GM23338 (cell line): ENCODE results near the gene RICTOR. TPM values are rescaled to one million over a fixed set of nuclear protein-coding genes. Genes with fewer than 3 reads are reported as not detected.

ENCODE experiments used
- ATAC-seq: fragments of 200-7000 bp; cut with Tn5 transposase; 3 replicates; pipeline ENCODE4 v1.9.1; 2020
- DNase-seq: peaks from one replicate; pipeline ENCODE4 v3.0.0-alpha.2; 2015; ENCODE audit warnings: low spot score
- H2AFZ ChIP-seq: fragments of 200-600 bp; sonication (generic); 2 replicates; pipeline ENCODE4 v1.8.0; 2016; ENCODE audit warnings: antibody characterized with exemption, mild to moderate bottlenecking, moderate library complexity
- H3F3A ChIP-seq: fragments of 200-600 bp; sonication (generic); replicated peaks from 2 replicates; pipeline ENCODE4 v1.8.0; 2017; ENCODE audit warnings: antibody characterized with exemption, mixed run types, low read depth
- H3K27ac ChIP-seq: fragments of 200-600 bp; sonication (generic); 2 replicates; pipeline ENCODE4 v1.6.1; 2016; ENCODE audit warnings: low read depth
- H3K27me3 ChIP-seq: fragments of 200-600 bp; sonication (generic); 2 replicates; pipeline ENCODE4 v1.8.0; 2016; ENCODE audit warnings: mild to moderate bottlenecking, mixed run types, moderate library complexity; ENCODE audit not compliant: insufficient read depth
- H3K36me3 ChIP-seq: fragments of 200-600 bp; sonication (generic); 2 replicates; pipeline ENCODE4 v1.8.0; 2016; ENCODE audit warnings: mild to moderate bottlenecking; ENCODE audit not compliant: insufficient read depth
- H3K4me1 ChIP-seq: fragments of 200-600 bp; sonication (generic); 2 replicates; pipeline ENCODE4 v1.8.0; 2016; ENCODE audit warnings: mild to moderate bottlenecking, moderate library complexity; ENCODE audit not compliant: insufficient read depth
- H3K4me2 ChIP-seq: fragments of 200-600 bp; sonication (generic); 2 replicates; pipeline ENCODE4 v1.7.1; 2017; ENCODE audit warnings: mixed run types
- H3K4me3 ChIP-seq: fragments of 200-600 bp; sonication (generic); 2 replicates; pipeline ENCODE4 v1.6.1; 2016; ENCODE audit warnings: mixed run types
- H3K79me2 ChIP-seq: fragments of 200-600 bp; sonication (generic); replicated peaks from 2 replicates; pipeline ENCODE4 v1.8.0; 2017; ENCODE audit warnings: mild to moderate bottlenecking; ENCODE audit not compliant: insufficient read depth
- H3K9me2 ChIP-seq: fragments of 200-600 bp; sonication (generic); 2 replicates; pipeline ENCODE4 v1.8.0; 2017; ENCODE audit not compliant: insufficient read depth
- H4K20me1 ChIP-seq: fragments of 200-600 bp; sonication (generic); replicated peaks from 2 replicates; pipeline ENCODE4 v1.8.0; 2017; ENCODE audit warnings: mild to moderate bottlenecking; ENCODE audit not compliant: insufficient read depth
- H3K27ac Mint-ChIP-seq: 2 replicates; pipeline ENCODE4 v1.8.0; 2020; ENCODE audit warnings: inconsistent platforms, mild to moderate bottlenecking, moderate library complexity, mixed read lengths
- H3K27me3 Mint-ChIP-seq: 3 replicates; pipeline ENCODE4 v1.8.0; 2022; ENCODE audit warnings: low read depth, mild to moderate bottlenecking, moderate library complexity, mixed read lengths, inconsistent platforms; ENCODE audit not compliant: insufficient read depth, poor library complexity
- H3K36me3 Mint-ChIP-seq: 3 replicates; pipeline ENCODE4 v1.8.0; 2021; ENCODE audit warnings: low read depth, mild to moderate bottlenecking, inconsistent platforms, moderate library complexity, mixed read lengths
- H3K4me1 Mint-ChIP-seq: 3 replicates; pipeline ENCODE4 v1.8.0; 2020; ENCODE audit warnings: mild to moderate bottlenecking, inconsistent platforms, mixed read lengths
- H3K4me3 Mint-ChIP-seq: 3 replicates; pipeline ENCODE4 v1.8.0; 2021; ENCODE audit warnings: moderate library complexity, mild to moderate bottlenecking, inconsistent platforms, mixed read lengths
- H3K9me3 Mint-ChIP-seq: 3 replicates; pipeline ENCODE4 v1.8.0; 2020; ENCODE audit warnings: moderate library complexity, mild to moderate bottlenecking, inconsistent platforms, mixed read lengths
- CREB1 ChIP-seq: fragments of 250-450 bp; sonication (Bioruptor Pico); IDR thresholded peaks from 2 replicates; pipeline ENCODE4 v1.5.0; 2020; ENCODE audit warnings: low read depth, mild to moderate bottlenecking, moderate library complexity
- ETS1 ChIP-seq: IDR thresholded peaks from 2 replicates; pipeline ENCODE4 v1.6.1; 2016; ENCODE audit warnings: antibody characterized with exemption
- EZH2phosphoT487 ChIP-seq: fragments of 200-600 bp; sonication (generic); IDR thresholded peaks from one replicate; pipeline ENCODE4 v1.8.1; 2018; ENCODE audit warnings: antibody characterized with exemption; ENCODE audit not compliant: unreplicated experiment
- JUNB ChIP-seq: IDR thresholded peaks from one replicate; pipeline ENCODE4 v1.6.1; 2016; ENCODE audit warnings: antibody characterized with exemption; ENCODE audit not compliant: unreplicated experiment
- NANOG ChIP-seq: IDR thresholded peaks from 2 replicates; pipeline ENCODE4 v1.6.1; 2016; ENCODE audit warnings: antibody characterized with exemption, borderline replicate concordance
- POLR2AphosphoS5 ChIP-seq: IDR thresholded peaks from 2 replicates; pipeline ENCODE4 v1.6.1; 2016; ENCODE audit warnings: antibody characterized with exemption, low read depth
- STAT1 ChIP-seq: IDR thresholded peaks from one replicate; pipeline ENCODE4 v1.6.1; 2016; ENCODE audit warnings: antibody characterized with exemption; ENCODE audit not compliant: unreplicated experiment
- ZNF114 ChIP-seq: fragments of 250-450 bp; sonication (Bioruptor Pico); IDR thresholded peaks from 2 replicates; pipeline ENCODE4 v1.5.0; 2020; ENCODE audit warnings: mild to moderate bottlenecking, moderate library complexity
- ZNF331 ChIP-seq: fragments of 250-450 bp; sonication (Bioruptor Pico); IDR thresholded peaks from 2 replicates; pipeline ENCODE4 v1.5.0; 2020; ENCODE audit warnings: low read depth, mild to moderate bottlenecking, moderate library complexity
- polyA plus RNA-seq: library from polyadenylated mRNA; unstranded; fragments of >200 nt; fragmentation: Nextera tagmentation; extraction: Ambion mirVana; gene quantifications from 2 replicates; pipeline ENCODE4 v1.2.1, GENCODE V29; 2016
- total RNA-seq: library from RNA; depleted of rRNA; stranded (reverse); fragments of >200 nt; shearing (Covaris generic); gene quantifications from 2 replicates; pipeline ENCODE4 v1.2.3, GENCODE V29; 2014

The RICTOR gene
- total and polyA plus RNA-seq, 2 experiments from 2014 or later = 9.9 to 27.4 TPM

DNA sequence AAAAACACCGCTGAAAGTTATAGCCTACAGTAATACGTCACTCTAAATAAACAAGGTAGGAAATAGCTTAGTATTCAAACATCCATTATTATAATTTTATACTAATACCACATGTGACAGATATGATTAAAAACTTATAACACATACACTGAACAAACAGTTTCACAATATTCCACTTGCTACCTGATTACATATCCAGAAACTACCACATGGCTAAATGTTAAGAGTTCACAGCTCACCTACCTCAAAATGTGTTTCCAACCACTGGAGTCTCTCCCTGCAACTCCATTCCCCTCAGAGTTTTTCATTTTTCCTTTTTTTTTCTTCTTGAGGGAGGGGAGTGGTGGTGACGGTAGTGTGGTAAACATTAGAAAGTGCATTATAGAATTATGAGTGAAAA, 12.1 kb downstream of the RICTOR start:
- Histone ChIP-seq H2AFZ (no peak overlapping the region), H3K27me3 (no peaks in the 10 kb centered on the region), H4K20me1 (no peaks in the 10 kb centered on the region; the same call in 1 of the 2 replicates), H3K4me1 (peaks cover 32% of the 10 kb centered on the region), H3K9me2 (no peaks in the 10 kb centered on the region), H3K36me3 (peaks cover 13% of the 10 kb centered on the region; the same call in 1 of the 2 replicates), H3K4me3 (no peak overlapping the region), H3K79me2 (peaks cover 98% of the 10 kb centered on the region), H3K27ac (no peak overlapping the region), H3K4me2 (no peak overlapping the region), H3F3A (no peaks in the 10 kb centered on the region)
- H3K27ac Mint-ChIP-seq = no peak overlapping the region
- DNase-seq (no peak), ATAC-seq (no peak)
- TF ChIP-seq CREB1 (CRISPR knock-in tag) (no peak), ZNF114 (no peak), POLR2AphosphoS5 (no peak), ETS1 (no peak)
- H3K4me1 Mint-ChIP-seq = peaks cover 26% of the 10 kb centered on the region
- peaks cover 9% of the 10 kb centered on the region for H3K27me3 Mint-ChIP-seq
- H3K4me3 Mint-ChIP-seq = no peak overlapping the region
- H3K9me3 Mint-ChIP-seq = peaks cover 21% of the 10 kb centered on the region
- peaks cover 26% of the 10 kb centered on the region for H3K36me3 Mint-ChIP-seq

GRCh38 chr5:39059064-39059463, 15.1 kb downstream of the RICTOR start:
- no peak overlapping the region for H3K27ac Mint-ChIP-seq

More at GRCh38 chr5:39059064-39059463, 15.1 kb downstream of the RICTOR start:
- Histone ChIP-seq H3F3A (no peaks in the 10 kb centered on the region), H3K36me3 (no peaks in the 10 kb centered on the region), H3K79me2 (peaks cover 100% of the 10 kb centered on the region), H3K27ac (no peak overlapping the region), H3K27me3 (no peaks in the 10 kb centered on the region), H3K4me2 (no peak overlapping the region), H4K20me1 (no peaks in the 10 kb centered on the region; the same call in 1 of the 2 replicates), H2AFZ (no peak overlapping the region), H3K4me1 (peaks cover 20% of the 10 kb centered on the region), H3K4me3 (no peak overlapping the region), H3K9me2 (no peaks in the 10 kb centered on the region)
- no peaks in the 10 kb centered on the region for H3K27me3 Mint-ChIP-seq
- no peak for ATAC-seq
- DNase-seq = no peak
- H3K9me3 Mint-ChIP-seq = no peaks in the 10 kb centered on the region
- H3K4me3 Mint-ChIP-seq = no peak overlapping the region
- H3K36me3 Mint-ChIP-seq = no peaks in the 10 kb centered on the region
- H3K4me1 Mint-ChIP-seq = peaks cover 16% of the 10 kb centered on the region; the same call in 2 of the 3 replicates
- TF ChIP-seq NANOG (no peak), STAT1 (no peak), EZH2phosphoT487 (no peak), ZNF331 (no peak), ETS1 (no peak), JUNB (no peak), ZNF114 (no peak), CREB1 (CRISPR knock-in tag) (no peak)
